HEK293 (cell line): Measurements from ENCODE around the gene STXBP3.

Experiments used
- CTCF ChIP-seq: fragments of 450-650 bp; formaldehyde crosslinking; IDR thresholded peaks from 2 replicates; pipeline ENCODE4 v1.5.1; 2016; ENCODE audit warnings: missing biosample characterization, missing genetic modification characterization
- ZNF18 ChIP-seq: fragments of 450-650 bp; formaldehyde crosslinking; IDR thresholded peaks from 2 replicates; pipeline ENCODE4 v1.5.1; 2016; ENCODE audit warnings: missing biosample characterization, missing genetic modification characterization
- ZNF248 ChIP-seq: fragments of 450-650 bp; formaldehyde crosslinking; IDR thresholded peaks from 2 replicates; pipeline ENCODE4 v1.5.1; 2017; ENCODE audit warnings: missing biosample characterization, missing genetic modification characterization
- ZNF324 ChIP-seq: fragments of 450-650 bp; formaldehyde crosslinking; IDR thresholded peaks from 2 replicates; pipeline ENCODE4 v1.5.1; 2016; ENCODE audit warnings: missing biosample characterization, missing genetic modification characterization

GRCh38 chr1:108791790-108792189 lies 45.3 kb downstream of the STXBP3 start:
- TF ChIP-seq ZNF248 (tag by site-specific recombination) (no peak), ZNF18 (tag by site-specific recombination) (no peak), ZNF324 (no peak), CTCF (no peak)
